Measurements from ENCODE around the gene ANKRD40CL.

Gene ANKRD40CL

GRCh38 chr17:50785946-50786570 is 18.7 kb upstream of the ANKRD40CL start:
- peak; percentile 65 for DNase-seq

- no peak for DNase-seq
Measured at GRCh38 chr17:50785126-50785525, 17.8 kb upstream of the ANKRD40CL start.

- no peak for DNase-seq
Measured at GRCh38 chr17:50783905-50784304, 16.6 kb upstream of the ANKRD40CL start.

GRCh38 chr17:50783193-50783660 is 15.9 kb upstream of the ANKRD40CL start:
- peak; percentile 93 for DNase-seq

- DNase-seq, result no peak
Measured at GRCh38 chr17:50781167-50781566, 13.8 kb upstream of the ANKRD40CL start.

GRCh38 chr17:50779747-50780353 is 12.5 kb upstream of the ANKRD40CL start:
- DNase-seq, result no peak

- DNase-seq, result no peak
Measured at GRCh38 chr17:50778988-50779387, 11.7 kb upstream of the ANKRD40CL start.

GRCh38 chr17:50778471-50778870 is 11.2 kb upstream of the ANKRD40CL start:
- DNase-seq, result no peak

- no peak for DNase-seq
Measured at GRCh38 chr17:50775926-50776325, 8.6 kb upstream of the ANKRD40CL start.

GRCh38 chr17:50774225-50774803 is 7.0 kb upstream of the ANKRD40CL start:
- no peak for DNase-seq

- DNase-seq, result no peak
Measured at GRCh38 chr17:50771991-50772785, 4.9 kb upstream of the ANKRD40CL start.

- DNase-seq, result no peak
Measured at GRCh38 chr17:50770346-50770745, 3.0 kb upstream of the ANKRD40CL start.

GRCh38 chr17:50769884-50770283 is 2.6 kb upstream of the ANKRD40CL start:
- DNase-seq, result no peak

GRCh38 chr17:50768346-50768761 is 1.0 kb upstream of the ANKRD40CL start:
- peak; percentile 48 for DNase-seq

GRCh38 chr17:50767030-50767429 is 288 bp downstream of the ANKRD40CL start:
- DNase-seq, result no peak

- DNase-seq, result no peak
Measured at GRCh38 chr17:50766222-50767023, 895 bp downstream of the ANKRD40CL start.

GRCh38 chr17:50765454-50766221 is 1.7 kb downstream of the ANKRD40CL start:
- DNase-seq, result no peak

- no peak for DNase-seq
Measured at GRCh38 chr17:50764734-50765149, 2.6 kb downstream of the ANKRD40CL start.

- DNase-seq, result peak; percentile 16
Measured at GRCh38 chr17:50763716-50764475, 3.4 kb downstream of the ANKRD40CL start.

- DNase-seq, result no peak
Measured at GRCh38 chr17:50762177-50762576, 5.1 kb downstream of the ANKRD40CL start.

GRCh38 chr17:50758989-50759544 is 8.3 kb downstream of the ANKRD40CL start:
- DNase-seq, result no peak
